Fibroblast of mammary gland (primary cell): ENCODE measurements around the gene NCOR1.
"Not testable (repeated sequence)": the region's sequence is repeated elsewhere in the genome, so short reads cannot be mapped to it uniquely, and the experiment has no call there.

Source experiments
- DNase-seq: peaks from one replicate; pipeline ENCODE4 v3.0.0-alpha.2; 2010; ENCODE audit warnings: low read depth
- H3K4me3 ChIP-seq: 2 replicates; pipeline ENCODE4 v1.5.1; 2011; ENCODE audit warnings: low read depth, mild to moderate bottlenecking, low read length, moderate library complexity; ENCODE audit not compliant: control insufficient read depth
- CTCF ChIP-seq: conservative IDR thresholded peaks from 2 replicates; pipeline ENCODE4 v1.5.1; 2011; ENCODE audit warnings: low read depth, low read length, inconsistent platforms; ENCODE audit not compliant: control insufficient read depth, insufficient read depth

NCOR1 gene

DNA sequence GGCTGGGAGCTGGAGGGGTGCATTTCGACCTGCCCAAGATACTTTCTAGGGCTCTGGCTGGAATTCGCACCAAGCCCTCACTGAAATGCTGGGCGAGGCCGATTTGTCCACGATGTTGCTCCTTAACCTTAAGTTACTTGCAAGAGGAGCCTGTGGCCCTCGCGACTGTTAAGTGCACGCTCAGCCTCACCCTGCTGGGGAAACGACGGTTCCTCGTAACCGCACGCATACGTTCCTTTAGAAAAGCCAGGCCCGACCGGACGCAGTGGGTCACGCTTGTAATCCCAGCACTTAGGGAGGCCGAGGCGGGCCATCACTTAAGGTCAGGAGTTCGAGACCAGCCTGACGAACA, 607 bp upstream of the NCOR1 start:
- TF ChIP-seq CTCF, result no peak
- H3K4me3 ChIP-seq, result peak overlapping the region; percentile 74
- peak; percentile 68 for DNase-seq

DNA sequence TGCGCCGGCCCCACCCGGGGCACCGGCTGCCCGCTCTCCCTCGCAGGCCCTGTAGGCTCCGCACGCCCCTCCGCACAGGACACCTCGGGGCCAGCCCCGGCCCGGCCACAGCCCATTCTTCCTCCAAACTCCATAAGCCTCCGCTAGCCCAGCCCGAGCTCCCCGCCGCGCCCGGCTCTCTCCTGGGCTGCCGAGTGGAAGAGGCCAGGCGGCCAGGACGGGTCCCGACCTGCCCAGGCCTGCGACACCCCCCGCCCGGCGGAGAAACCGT, 397 bp downstream of the NCOR1 start:
- DNase-seq, result no peak
- H3K4me3 ChIP-seq, result peak overlapping the region; percentile 74

GRCh38 chr17:16214190-16215001, 938 bp downstream of the NCOR1 start:
- no peak for TF ChIP-seq CTCF
- DNase-seq, result no peak
- peak overlapping the region; percentile 74 for H3K4me3 ChIP-seq

More for the DNA sequence above, 397 bp downstream of the NCOR1 start:
- no peak for TF ChIP-seq CTCF

DNA sequence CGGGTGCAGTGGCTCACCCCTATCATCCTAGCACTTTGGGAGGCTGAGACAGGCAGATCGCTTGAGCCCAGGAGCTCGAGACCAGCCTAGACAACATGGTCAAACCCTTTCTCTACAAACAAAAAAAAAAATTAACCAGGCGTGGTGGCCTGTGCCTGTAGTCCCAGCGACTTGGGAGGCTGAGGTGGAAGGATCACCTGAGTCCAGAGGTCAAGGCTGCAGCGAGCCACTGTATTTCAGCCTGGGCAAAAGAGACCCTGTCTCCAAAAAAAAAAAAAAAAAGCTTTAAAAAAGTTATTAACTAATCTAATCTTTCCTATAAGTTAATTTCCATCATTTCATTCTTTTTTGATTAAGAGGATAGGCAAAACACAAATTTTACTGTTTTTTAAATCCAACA, 2.5 kb downstream of the NCOR1 start:
- no peak for TF ChIP-seq CTCF
- H3K4me3 ChIP-seq, result no peak overlapping the region
- no peak for DNase-seq

- no peak overlapping the region for H3K4me3 ChIP-seq
- DNase-seq, result no peak
- TF ChIP-seq CTCF, result no peak
These were observed 3.7 kb downstream of the NCOR1 start for GRCh38 chr17:16211590-16211989.

- not testable (repeated sequence) for H3K4me3 ChIP-seq, DNase-seq
These were observed 10.6 kb downstream of the NCOR1 start for GRCh38 chr17:16204763-16205162.

GRCh38 chr17:16202554-16203500, 12.5 kb downstream of the NCOR1 start:
- H3K4me3 ChIP-seq, result not testable (repeated sequence)

GRCh38 chr17:16201693-16202131, 13.6 kb downstream of the NCOR1 start:
- H3K4me3 ChIP-seq, DNase-seq: not testable (repeated sequence)

More at GRCh38 chr17:16202554-16203500, 12.5 kb downstream of the NCOR1 start:
- DNase-seq, result peak; percentile 66
